GM18909 (cell line): Measurements from ENCODE around the gene PHTF1.

ENCODE experiments used
- ATAC-seq: cut with Tn5 transposase; IDR thresholded peaks from one replicate; pipeline ENCODE4 v1.9.1; 2021; ENCODE audit warnings: mild to moderate bottlenecking; ENCODE audit not compliant: unreplicated experiment, poor library complexity

The PHTF1 gene

GRCh38 chr1:113675302-113675701 lies 84.0 kb downstream of the PHTF1 start:
- no peak for ATAC-seq

GRCh38 chr1:113674591-113674990 lies 84.7 kb downstream of the PHTF1 start:
- ATAC-seq = no peak

- no peak for ATAC-seq
Measured at GRCh38 chr1:113672491-113672890, 86.8 kb downstream of the PHTF1 start.

- no peak for ATAC-seq
Measured at GRCh38 chr1:113670650-113671049, 88.6 kb downstream of the PHTF1 start.

- ATAC-seq = no peak
Measured at GRCh38 chr1:113669988-113670387, 89.3 kb downstream of the PHTF1 start.

GRCh38 chr1:113666126-113666525 lies 93.2 kb downstream of the PHTF1 start:
- no peak for ATAC-seq

GRCh38 chr1:113665071-113665470 lies 94.2 kb downstream of the PHTF1 start:
- ATAC-seq = no peak

GRCh38 chr1:113663165-113663951 lies 95.9 kb downstream of the PHTF1 start:
- no peak for ATAC-seq

- no peak for ATAC-seq
Measured at GRCh38 chr1:113662101-113662500, 97.2 kb downstream of the PHTF1 start.

- ATAC-seq = no peak
Measured at GRCh38 chr1:113660088-113660487, 99.2 kb downstream of the PHTF1 start.

- no peak for ATAC-seq
Measured at GRCh38 chr1:113659556-113659955, 99.7 kb downstream of the PHTF1 start.

- ATAC-seq = no peak
Measured at GRCh38 chr1:113659035-113659434, 100.3 kb downstream of the PHTF1 start.

GRCh38 chr1:113657556-113658063 lies 101.7 kb downstream of the PHTF1 start:
- no peak for ATAC-seq

GRCh38 chr1:113657126-113657525 lies 102.2 kb downstream of the PHTF1 start:
- ATAC-seq = no peak

- ATAC-seq = no peak
Measured at GRCh38 chr1:113654883-113655282, 104.4 kb downstream of the PHTF1 start.

GRCh38 chr1:113653741-113654140 lies 105.5 kb downstream of the PHTF1 start:
- no peak for ATAC-seq

GRCh38 chr1:113652771-113653170 lies 106.5 kb downstream of the PHTF1 start:
- no peak for ATAC-seq

GRCh38 chr1:113648478-113648877 lies 110.8 kb downstream of the PHTF1 start:
- ATAC-seq = no peak

GRCh38 chr1:113647164-113647563 lies 112.1 kb downstream of the PHTF1 start:
- no peak for ATAC-seq
